MM.1S (cell line): ENCODE measurements around the gene RPN2.

Experiments used
- DNase-seq: peaks from one replicate; pipeline ENCODE4 v3.0.0-alpha.2; 2015
- H2AFZ ChIP-seq: fragments of 300-600 bp; sonication (generic); 2 replicates; pipeline ENCODE4 v1.6.0; 2016; ENCODE audit warnings: antibody characterized with exemption, low read length
- H3F3A ChIP-seq: fragments of 300-600 bp; sonication (generic); 2 replicates; pipeline ENCODE4 v1.6.1; 2016; ENCODE audit warnings: mild to moderate bottlenecking, antibody characterized with exemption, low read length, moderate library complexity, mixed read lengths; ENCODE audit not compliant: insufficient read depth
- H3K27ac ChIP-seq: fragments of 300-600 bp; sonication (generic); 2 replicates; pipeline ENCODE4 v1.5.1; 2016; ENCODE audit warnings: mild to moderate bottlenecking, low read length
- H3K27me3 ChIP-seq: fragments of 300-600 bp; sonication (generic); replicated peaks from 2 replicates; pipeline ENCODE4 v1.6.0; 2016; ENCODE audit warnings: low read length; ENCODE audit not compliant: insufficient read depth
- H3K36me3 ChIP-seq: fragments of 300-600 bp; sonication (generic); replicated peaks from 2 replicates; pipeline ENCODE4 v1.6.1; 2016; ENCODE audit warnings: mild to moderate bottlenecking, low read length, mixed read lengths; ENCODE audit not compliant: insufficient read depth
- H3K4me1 ChIP-seq: fragments of 300-600 bp; sonication (generic); 2 replicates; pipeline ENCODE4 v1.6.1; 2016; ENCODE audit warnings: low read length, mixed read lengths
- H3K4me2 ChIP-seq: fragments of 300-600 bp; sonication (generic); 2 replicates; pipeline ENCODE4 v1.6.0; 2016; ENCODE audit warnings: low read depth, low read length
- H3K4me3 ChIP-seq: fragments of 300-600 bp; sonication (generic); 2 replicates; pipeline ENCODE4 v1.5.1; 2016; ENCODE audit warnings: low read length, mixed read lengths
- H3K79me2 ChIP-seq: fragments of 300-600 bp; sonication (generic); 2 replicates; pipeline ENCODE4 v1.6.1; 2016; ENCODE audit warnings: mixed run types, low read length, mixed read lengths
- H3K9ac ChIP-seq: fragments of 300-600 bp; sonication (generic); 2 replicates; pipeline ENCODE4 v1.6.1; 2016; ENCODE audit warnings: low read length, mixed read lengths
- H3K9me2 ChIP-seq: fragments of 300-600 bp; sonication (generic); replicated peaks from 2 replicates; pipeline ENCODE4 v1.6.1; 2016; ENCODE audit warnings: mild to moderate bottlenecking, low read length, mixed read lengths; ENCODE audit not compliant: insufficient read depth
- H3K9me3 ChIP-seq: fragments of 300-600 bp; sonication (generic); replicated peaks from 2 replicates; pipeline ENCODE4 v1.6.1; 2016; ENCODE audit warnings: mild to moderate bottlenecking, low read length, mixed read lengths; ENCODE audit not compliant: insufficient read depth
- H4K20me1 ChIP-seq: fragments of 300-600 bp; sonication (generic); 2 replicates; pipeline ENCODE4 v1.6.1; 2016; ENCODE audit warnings: mild to moderate bottlenecking, low read length, moderate library complexity, mixed read lengths; ENCODE audit not compliant: insufficient read depth
- EZH2 ChIP-seq: fragments of 300-600 bp; sonication (generic); optimal IDR thresholded peaks from 2 replicates; pipeline ENCODE3; 2017; ENCODE audit warnings: low read depth, mild to moderate bottlenecking, antibody characterized with exemption, low read length, mixed read lengths
- EZH2phosphoT487 ChIP-seq: fragments of 300-600 bp; sonication (generic); IDR thresholded peaks from 2 replicates; pipeline ENCODE4 v1.6.1; 2018; ENCODE audit warnings: antibody characterized with exemption, low read length
- TF ChIP-seq, protein P1 (sequence below): fragments of 300-600 bp; sonication (generic); IDR thresholded peaks from 2 replicates; pipeline ENCODE4 v1.5.1; 2016; ENCODE audit warnings: antibody characterized with exemption, low read length, mixed read lengths

Gene RPN2

DNA sequence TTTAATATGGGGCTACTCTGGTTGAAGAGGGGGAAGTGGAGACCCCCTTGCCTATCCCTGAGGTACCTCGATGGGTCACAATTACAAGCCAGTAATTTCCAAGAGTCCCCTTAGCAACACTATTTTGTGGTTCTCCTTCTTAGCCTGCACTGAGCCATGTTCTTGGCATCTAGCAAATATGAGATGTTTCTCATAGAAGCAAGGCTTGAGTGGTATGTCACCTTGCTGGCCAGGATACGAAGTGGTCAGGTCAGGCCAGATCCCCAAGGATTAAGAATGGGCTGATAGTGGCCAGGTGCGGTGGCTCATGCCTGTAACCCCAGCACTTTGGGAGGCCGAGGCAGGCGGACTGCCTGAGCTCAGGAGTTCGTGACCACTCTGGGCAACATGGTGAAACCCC lies 84.6 kb downstream of the RPN2 start:
- TF ChIP-seq EZH2 = no peak
- TF ChIP-seq, protein P1, sequence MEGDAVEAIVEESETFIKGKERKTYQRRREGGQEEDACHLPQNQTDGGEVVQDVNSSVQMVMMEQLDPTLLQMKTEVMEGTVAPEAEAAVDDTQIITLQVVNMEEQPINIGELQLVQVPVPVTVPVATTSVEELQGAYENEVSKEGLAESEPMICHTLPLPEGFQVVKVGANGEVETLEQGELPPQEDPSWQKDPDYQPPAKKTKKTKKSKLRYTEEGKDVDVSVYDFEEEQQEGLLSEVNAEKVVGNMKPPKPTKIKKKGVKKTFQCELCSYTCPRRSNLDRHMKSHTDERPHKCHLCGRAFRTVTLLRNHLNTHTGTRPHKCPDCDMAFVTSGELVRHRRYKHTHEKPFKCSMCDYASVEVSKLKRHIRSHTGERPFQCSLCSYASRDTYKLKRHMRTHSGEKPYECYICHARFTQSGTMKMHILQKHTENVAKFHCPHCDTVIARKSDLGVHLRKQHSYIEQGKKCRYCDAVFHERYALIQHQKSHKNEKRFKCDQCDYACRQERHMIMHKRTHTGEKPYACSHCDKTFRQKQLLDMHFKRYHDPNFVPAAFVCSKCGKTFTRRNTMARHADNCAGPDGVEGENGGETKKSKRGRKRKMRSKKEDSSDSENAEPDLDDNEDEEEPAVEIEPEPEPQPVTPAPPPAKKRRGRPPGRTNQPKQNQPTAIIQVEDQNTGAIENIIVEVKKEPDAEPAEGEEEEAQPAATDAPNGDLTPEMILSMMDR = no peak
- no peak overlapping the region for H3K9ac ChIP-seq
- 0 out of 2 replicates have a peak, but pooled peaks cover 4% of the 10 kb centered on the region for H3K27me3 ChIP-seq
- no peaks in the 10 kb centered on the region for H3K9me2 ChIP-seq
- H3F3A ChIP-seq = no peaks in the 10 kb centered on the region
- H3K9me3 ChIP-seq = no peaks in the 10 kb centered on the region
- H2AFZ ChIP-seq = no peak overlapping the region
- no peaks in the 10 kb centered on the region for H4K20me1 ChIP-seq
- no peaks in the 10 kb centered on the region for H3K4me1 ChIP-seq
- H3K4me3 ChIP-seq = no peak overlapping the region
- no peaks in the 10 kb centered on the region for H3K79me2 ChIP-seq
- no peak for DNase-seq
- no peak overlapping the region for H3K4me2 ChIP-seq
- no peak overlapping the region for H3K27ac ChIP-seq
- no peaks in the 10 kb centered on the region for H3K36me3 ChIP-seq

DNA sequence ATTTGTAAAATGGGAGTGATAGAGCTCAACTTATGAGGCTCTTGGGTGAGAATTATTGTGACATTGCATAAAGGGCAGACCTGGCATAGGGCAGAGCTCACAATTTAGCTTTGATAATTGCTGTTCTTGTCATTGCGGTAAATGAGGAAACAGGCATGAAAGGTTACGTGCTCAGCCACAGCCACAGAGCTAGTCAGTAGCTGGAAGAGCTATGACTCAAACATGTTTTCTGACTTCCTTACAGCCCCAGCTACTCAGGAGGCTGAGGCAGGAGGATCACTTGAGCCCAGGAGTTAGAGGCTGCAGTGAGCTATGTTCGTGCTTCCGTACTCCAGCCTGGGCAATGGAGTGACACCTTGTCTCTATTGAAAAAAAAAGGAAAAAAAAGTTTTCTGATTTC lies 86.0 kb downstream of the RPN2 start:
- H3K27me3 ChIP-seq = 0 out of 2 replicates have a peak, but pooled peaks cover 4% of the 10 kb centered on the region
- no peaks in the 10 kb centered on the region for H3F3A ChIP-seq
- H3K27ac ChIP-seq = no peak overlapping the region
- H3K4me2 ChIP-seq = no peak overlapping the region
- no peak overlapping the region for H2AFZ ChIP-seq
- H4K20me1 ChIP-seq = no peaks in the 10 kb centered on the region
- 0 out of 2 replicates have a peak, but pooled peaks cover 4% of the 10 kb centered on the region for H3K4me1 ChIP-seq
- H3K9ac ChIP-seq = no peak overlapping the region
- no peak for DNase-seq
- H3K4me3 ChIP-seq = no peak overlapping the region
- H3K79me2 ChIP-seq = no peaks in the 10 kb centered on the region
- H3K36me3 ChIP-seq = no peaks in the 10 kb centered on the region
- no peaks in the 10 kb centered on the region for H3K9me3 ChIP-seq
- no peaks in the 10 kb centered on the region for H3K9me2 ChIP-seq
- no peak for TF ChIP-seq EZH2phosphoT487
- TF ChIP-seq, protein P1 = no peak
- TF ChIP-seq EZH2 = no peak

DNA sequence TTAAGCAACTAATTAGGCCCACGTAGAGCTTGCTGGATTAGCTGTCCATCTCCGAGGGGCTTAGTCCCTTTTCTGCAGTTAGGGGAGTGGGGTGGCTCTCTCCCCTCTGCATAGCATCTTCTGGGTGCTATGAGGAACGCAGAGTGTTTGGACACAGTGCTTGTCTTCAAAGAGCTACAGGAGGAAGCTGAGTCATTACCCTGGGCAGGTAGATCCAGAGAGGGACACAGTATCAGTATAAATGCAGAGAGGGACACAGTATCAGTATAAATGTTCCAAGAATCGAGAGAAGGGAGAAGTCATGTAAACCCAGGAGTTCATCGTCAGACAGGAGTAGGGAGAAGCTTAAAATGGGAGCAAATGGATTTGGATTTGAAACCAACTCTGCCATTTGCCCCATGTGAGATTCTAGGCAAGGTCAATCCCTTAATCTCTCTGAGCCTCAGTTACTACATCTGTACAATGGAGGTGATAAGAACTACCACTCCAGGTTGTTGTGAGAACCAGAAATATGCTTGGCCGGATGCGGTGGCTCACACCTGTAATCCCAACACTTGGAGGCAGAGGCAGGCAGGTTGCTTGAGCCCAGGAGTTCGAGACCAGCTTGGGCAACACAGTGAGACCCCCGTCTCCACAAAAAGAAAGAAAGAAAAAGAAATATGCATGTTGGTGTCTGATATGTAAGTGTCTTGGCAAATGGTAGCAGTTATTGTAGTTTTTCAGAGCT lies 88.0 kb downstream of the RPN2 start:
- Histone ChIP-seq H3K27me3 (no peaks in the 10 kb centered on the region), H3K4me3 (no peak overlapping the region), H3F3A (no peaks in the 10 kb centered on the region), H3K36me3 (no peaks in the 10 kb centered on the region), H4K20me1 (no peaks in the 10 kb centered on the region), H3K27ac (no peak overlapping the region), H3K4me1 (0 out of 2 replicates have a peak, but pooled peaks cover 7% of the 10 kb centered on the region), H2AFZ (no peak overlapping the region), H3K4me2 (no peak overlapping the region), H3K9me3 (no peaks in the 10 kb centered on the region), H3K9me2 (no peaks in the 10 kb centered on the region), H3K9ac (no peak overlapping the region), H3K79me2 (no peaks in the 10 kb centered on the region)
- DNase-seq = no peak
- TF ChIP-seq EZH2 (no peak), EZH2phosphoT487 (no peak)
- TF ChIP-seq, protein P1 = no peak
